GM12891 (cell line): ENCODE data around the gene CPHXL2.

ENCODE experiments used
- DNase-seq: peaks from one replicate; pipeline ENCODE4 v3.0.0; 2011; ENCODE audit warnings: low spot score; ENCODE audit not compliant: insufficient read length
- FAIRE-seq: peaks from 2 replicates; lab custom pipeline; 2011; peaks lifted over from hg19 to GRCh38; lab: Jason Lieb, UNC
- PAX5 ChIP-seq: IDR thresholded peaks from 2 replicates; pipeline ENCODE4 v1.6.1; 2011; ENCODE audit warnings: low read length, moderate library complexity, mild to moderate bottlenecking; ENCODE audit not compliant: insufficient read depth, severe bottlenecking
- POLR2A ChIP-seq: IDR thresholded peaks from 2 replicates; pipeline ENCODE4 v1.6.1; 2011; ENCODE audit warnings: low read depth, low read length, control low read depth
- POLR2AphosphoS5 ChIP-seq: IDR thresholded peaks from 2 replicates; pipeline ENCODE4 v1.6.1; 2011; ENCODE audit warnings: low read depth, low read length, control low read depth
- POU2F2 ChIP-seq: IDR thresholded peaks from 2 replicates; pipeline ENCODE4 v1.6.1; 2011; ENCODE audit warnings: low read depth, mild to moderate bottlenecking, control low read depth, low read length, moderate library complexity
- SPI1 ChIP-seq: IDR thresholded peaks from 2 replicates; pipeline ENCODE4 v1.6.1; 2011; ENCODE audit warnings: low read depth, low read length, control low read depth
- TAF1 ChIP-seq: IDR thresholded peaks from 2 replicates; pipeline ENCODE4 v1.6.1; 2011; ENCODE audit warnings: low read depth, low read length, control low read depth

Gene CPHXL2

DNA sequence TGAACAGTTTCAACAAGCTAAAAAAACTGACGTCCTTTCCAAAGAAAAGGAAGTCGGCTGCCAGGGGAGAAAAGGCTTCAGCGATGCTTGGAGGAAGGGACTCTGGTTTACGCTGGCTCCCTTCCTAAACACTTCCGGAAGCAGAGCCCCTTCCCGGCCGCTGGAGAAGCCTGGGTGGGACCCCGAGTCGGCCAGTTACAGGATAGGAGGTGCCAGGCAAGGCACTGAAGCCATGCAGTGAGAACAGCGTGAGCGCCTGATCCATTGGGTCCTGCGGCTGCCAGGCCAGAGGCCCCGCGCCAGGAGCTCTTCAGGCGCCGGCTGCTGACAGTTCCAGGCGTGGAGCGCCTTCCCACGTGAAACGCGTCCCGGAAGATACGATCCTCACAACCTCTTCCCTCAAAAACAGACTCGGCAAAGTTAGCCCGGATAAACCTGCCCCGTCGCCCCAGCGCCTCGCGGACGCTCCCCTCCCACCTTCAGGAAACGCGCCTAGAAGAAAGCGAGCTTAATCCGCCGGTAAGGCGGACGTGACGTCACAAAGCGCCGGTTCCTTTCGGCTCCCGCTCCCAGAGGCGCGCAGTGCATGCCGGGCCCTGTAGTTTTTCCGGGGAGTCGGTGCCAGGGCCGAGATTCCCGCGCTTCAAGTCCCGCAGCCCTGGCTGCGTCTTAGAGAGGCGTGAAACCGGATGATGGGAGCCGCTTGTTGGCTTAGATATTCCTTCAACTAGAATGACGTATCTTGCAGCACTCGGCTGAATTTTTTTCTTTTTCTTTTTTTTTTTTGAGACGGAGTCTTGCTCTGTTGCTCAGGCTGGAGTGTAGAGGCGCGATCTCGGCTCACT is 53.8 kb downstream of the CPHXL2 start, which contains the start of gene ADAT1:
Gene ADAT1, minus strand, starts transcription at position 521 of the 845 bp plus-strand sequence. CDS start 2,482 bp downstream, outside the sequence.
- TF ChIP-seq POLR2AphosphoS5: peak; percentile 89
- no peak for TF ChIP-seq PAX5
- peak; percentile 20; the same call in 1 of the 2 replicates for TF ChIP-seq SPI1
- TF ChIP-seq POU2F2: peak; percentile 79
- peak; percentile 68 for TF ChIP-seq TAF1
- peak; percentile 94 for TF ChIP-seq POLR2A
- FAIRE-seq (peak; percentile 90), DNase-seq (peak; percentile 87)

DNA sequence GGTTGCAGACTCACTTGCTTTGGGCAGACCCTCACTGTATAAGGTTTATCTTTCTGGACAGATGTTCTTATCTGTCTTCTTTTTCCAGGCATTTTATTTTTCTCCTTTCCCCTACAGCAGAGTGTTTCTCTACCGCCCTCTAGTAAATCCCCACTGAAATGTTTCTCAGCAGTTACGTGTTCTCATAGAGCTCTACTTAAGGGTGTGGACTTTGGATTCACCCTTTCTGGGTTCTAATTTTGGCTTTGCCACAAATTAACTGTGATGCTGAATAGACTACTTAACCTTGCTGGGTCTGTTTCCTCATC is 55.7 kb downstream of the CPHXL2 start:
- TF ChIP-seq POLR2AphosphoS5 (no peak), POLR2A (no peak), POU2F2 (no peak), PAX5 (no peak), SPI1 (no peak), TAF1 (no peak)
- DNase-seq (no peak), FAIRE-seq (no peak)

DNA sequence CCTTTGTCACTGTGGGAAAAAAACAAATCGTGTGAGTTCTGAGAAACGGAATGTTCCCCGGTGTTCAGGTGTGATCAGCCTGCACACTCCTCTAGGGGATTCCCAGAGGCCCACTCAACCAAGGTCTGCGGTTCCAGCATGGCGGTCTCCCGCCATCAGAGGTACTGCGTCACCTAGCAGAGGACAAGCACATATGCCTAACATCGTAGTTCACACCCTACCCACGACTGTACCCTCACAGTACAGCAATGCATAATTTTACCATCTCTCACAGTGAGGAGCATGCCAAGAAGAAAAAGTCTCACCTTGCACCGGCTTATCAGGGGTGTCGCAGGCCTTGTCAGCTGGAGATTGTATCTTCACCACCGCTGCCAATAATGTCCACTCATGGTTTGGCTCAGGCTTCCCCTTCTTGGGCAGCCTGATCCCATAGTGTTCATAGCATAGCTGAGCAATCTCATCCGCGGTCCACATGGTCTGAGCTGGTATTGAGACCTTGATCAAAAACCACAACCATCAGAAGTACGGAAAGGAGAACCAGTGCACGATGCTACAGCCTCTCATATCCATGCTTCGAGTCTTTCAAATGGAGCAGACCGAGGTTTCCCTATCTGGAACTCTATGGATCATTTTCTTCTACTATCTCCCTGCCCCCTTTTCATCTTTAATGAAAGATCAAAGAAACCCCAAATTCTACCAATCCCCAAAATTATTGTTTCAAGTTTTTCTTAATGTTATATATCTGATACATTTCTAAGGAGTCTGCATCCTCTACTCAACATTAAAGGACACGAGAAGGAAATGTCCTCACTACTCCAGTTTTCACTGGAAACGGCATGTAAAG is 56.3 kb downstream of the CPHXL2 start:
- no peak for FAIRE-seq

DNA sequence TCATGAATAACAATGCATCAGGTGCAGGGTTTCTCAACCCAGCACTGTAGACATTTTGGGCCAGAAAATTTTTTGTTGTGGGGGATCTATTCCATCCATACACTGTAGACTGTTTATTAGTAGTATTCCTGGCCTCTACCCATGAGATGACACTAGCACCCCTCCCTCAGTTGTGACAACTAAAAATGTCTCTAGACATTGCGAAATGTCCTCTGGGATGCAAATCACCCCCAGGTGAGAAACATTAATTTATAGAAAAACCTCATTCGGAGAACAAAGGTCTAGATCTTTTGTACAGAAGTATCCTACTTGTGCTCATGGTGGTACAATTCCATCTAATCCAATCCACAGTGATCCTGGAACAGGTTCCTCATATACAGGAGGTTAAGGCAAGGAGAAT is 58.0 kb downstream of the CPHXL2 start:
- no peak for FAIRE-seq
- TF ChIP-seq PAX5: no peak
- no peak for TF ChIP-seq POLR2AphosphoS5
- no peak for DNase-seq

More for the DNA sequence above, 56.3 kb downstream of the CPHXL2 start:
- no peak for DNase-seq
- no peak for TF ChIP-seq SPI1
- no peak for TF ChIP-seq PAX5
- TF ChIP-seq TAF1: no peak
- TF ChIP-seq POU2F2: no peak
- no peak for TF ChIP-seq POLR2A
- no peak for TF ChIP-seq POLR2AphosphoS5

DNA sequence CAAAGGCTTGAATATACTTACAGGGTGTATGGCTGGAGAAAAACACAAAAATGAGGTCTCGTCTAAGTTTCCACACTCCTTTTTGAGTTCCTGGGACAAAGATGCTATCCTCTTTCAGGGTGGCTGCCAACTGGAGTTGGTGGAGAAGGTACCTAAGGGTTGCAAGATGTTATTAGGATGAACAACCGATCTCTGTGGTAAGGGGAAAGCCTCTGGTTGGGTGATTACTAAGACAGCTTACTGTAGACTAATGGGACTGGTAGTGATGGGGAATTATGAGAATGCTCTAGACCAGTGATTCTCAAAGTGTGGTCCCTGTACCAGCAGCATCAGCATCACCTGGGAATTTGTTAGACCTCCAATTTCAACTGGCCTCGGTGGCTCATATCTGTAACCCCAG is 59.7 kb downstream of the CPHXL2 start:
- no peak for TF ChIP-seq TAF1
- TF ChIP-seq PAX5: no peak
- no peak for TF ChIP-seq POLR2AphosphoS5
- no peak for TF ChIP-seq SPI1
- no peak for TF ChIP-seq POLR2A
- no peak for TF ChIP-seq POU2F2
- FAIRE-seq (no peak), DNase-seq (no peak)

DNA sequence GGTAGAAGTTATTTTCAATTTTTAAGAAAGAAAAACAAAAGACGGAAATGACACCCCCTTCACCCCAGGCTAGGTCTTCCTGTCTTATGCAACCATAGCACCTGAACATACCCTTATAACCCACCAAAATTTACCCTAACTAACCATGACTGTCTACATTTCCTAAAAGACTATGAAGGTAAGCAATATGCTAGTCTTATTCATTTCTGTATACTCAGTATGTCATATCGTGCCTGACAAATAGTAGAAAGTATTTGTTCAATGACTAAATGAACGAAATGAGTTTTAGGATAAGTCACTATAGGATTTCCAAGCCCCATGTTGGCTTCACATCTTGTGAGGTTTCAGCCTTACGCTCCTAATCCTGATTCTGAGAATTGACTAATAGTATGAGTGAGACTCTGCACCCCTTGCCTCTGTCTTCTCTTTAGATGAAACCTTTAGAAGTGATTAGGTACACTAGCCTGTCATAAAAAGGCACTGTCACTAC is 60.2 kb downstream of the CPHXL2 start:
- FAIRE-seq (no peak), DNase-seq (no peak)
- no peak for TF ChIP-seq SPI1
- no peak for TF ChIP-seq POLR2AphosphoS5
- TF ChIP-seq POU2F2: no peak

DNA sequence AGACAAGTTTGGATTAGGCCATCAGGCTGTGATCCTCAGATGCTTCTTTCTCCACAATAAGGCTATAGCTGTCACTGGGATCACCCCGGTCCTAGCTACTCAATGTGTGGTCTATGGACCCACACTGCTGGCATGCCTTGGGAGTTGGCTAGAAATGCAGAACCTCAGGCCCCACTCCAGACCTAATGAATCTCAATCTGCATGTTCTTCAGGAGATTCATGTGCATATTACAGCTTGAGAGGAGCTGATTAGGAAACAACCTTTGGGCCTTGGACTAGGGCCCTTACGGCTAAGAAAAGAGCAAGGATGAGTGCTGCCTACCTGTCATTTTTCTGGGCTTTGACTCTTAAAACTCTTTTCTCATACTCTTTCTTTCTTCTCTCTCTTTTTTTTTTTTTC is 61.2 kb downstream of the CPHXL2 start:
- no peak for FAIRE-seq
- no peak for DNase-seq
- TF ChIP-seq PAX5 (no peak), POLR2A (no peak), TAF1 (no peak), SPI1 (no peak), POU2F2 (no peak), POLR2AphosphoS5 (no peak)

DNA sequence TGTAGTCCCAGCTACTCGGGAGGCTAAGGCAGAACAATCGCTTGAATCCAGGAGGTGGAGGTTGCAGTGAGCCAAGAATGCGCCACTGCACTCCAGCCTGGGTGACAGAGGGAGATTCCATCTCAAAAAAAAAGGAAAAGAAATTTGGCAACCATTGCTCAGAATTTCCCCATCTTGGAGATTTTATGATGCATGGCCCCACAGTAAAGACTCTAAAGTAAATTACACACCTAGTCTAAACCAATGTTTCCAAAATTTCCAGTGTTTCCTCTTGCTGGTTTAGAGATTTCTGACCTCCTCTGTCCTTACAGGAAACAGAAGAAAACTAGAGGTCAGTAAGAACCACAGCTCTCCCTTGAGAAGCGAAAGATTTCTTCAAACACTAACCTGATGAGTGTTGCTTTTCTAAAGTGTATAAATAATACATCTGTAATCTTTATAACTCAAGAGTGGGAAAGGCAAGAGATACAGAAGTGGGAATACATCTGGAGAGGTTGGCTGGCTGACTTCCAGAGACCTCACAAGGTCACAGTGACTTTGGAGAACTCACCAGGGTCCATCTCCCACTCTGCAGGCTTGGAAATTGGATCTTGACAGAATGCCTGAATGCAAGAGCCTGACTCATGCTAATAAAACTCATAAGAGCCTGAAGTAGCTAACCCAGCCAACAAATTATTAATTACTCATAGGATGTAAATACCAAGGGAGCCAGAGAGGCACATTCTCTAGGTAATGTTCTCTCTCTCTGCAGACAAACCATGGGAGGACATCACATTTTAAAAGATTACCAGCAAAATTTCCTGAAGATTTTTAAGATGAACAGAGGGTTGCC is 62.5 kb downstream of the CPHXL2 start:
- DNase-seq: no peak
- no peak for FAIRE-seq
- TF ChIP-seq POLR2AphosphoS5 (no peak), SPI1 (no peak), TAF1 (no peak), POU2F2 (no peak), POLR2A (no peak), PAX5 (no peak)
